BLaER1 (cell line): ENCODE measurements around the gene MANBA.
"Not testable (repeated sequence)": the region's sequence is repeated elsewhere in the genome, so short reads cannot be mapped to it uniquely, and the experiment has no call there.

Experiments used
- H3K27ac ChIP-seq: shearing (Covaris generic); formaldehyde crosslinking; 2 replicates; pipeline ENCODE4 v1.8.1; 2022
- H3K27me3 ChIP-seq: shearing (Covaris generic); formaldehyde crosslinking; 2 replicates; pipeline ENCODE4 v1.8.1; 2022
- H3K36me3 ChIP-seq: shearing (Covaris generic); formaldehyde crosslinking; 2 replicates; pipeline ENCODE4 v1.8.1; 2022
- H3K4me1 ChIP-seq: shearing (Covaris generic); formaldehyde crosslinking; 2 replicates; pipeline ENCODE4 v1.8.1; 2022
- H3K4me2 ChIP-seq: shearing (Covaris generic); formaldehyde crosslinking; 2 replicates; pipeline ENCODE4 v1.8.1; 2022
- H3K4me3 ChIP-seq: shearing (Covaris generic); formaldehyde crosslinking; 2 replicates; pipeline ENCODE4 v1.8.1; 2022
- H3K9ac ChIP-seq: shearing (Covaris generic); formaldehyde crosslinking; 2 replicates; pipeline ENCODE4 v1.8.1; 2022
- H3K9me3 ChIP-seq: shearing (Covaris generic); formaldehyde crosslinking; 2 replicates; pipeline ENCODE4 v1.8.1; 2022
- H4K20me1 ChIP-seq: shearing (Covaris generic); formaldehyde crosslinking; 2 replicates; pipeline ENCODE4 v1.8.1; 2022
- Cebpa-rat ChIP-seq: shearing (Covaris generic); IDR thresholded peaks from 2 replicates; pipeline ENCODE4 v1.8.1; 2022

Gene MANBA

DNA sequence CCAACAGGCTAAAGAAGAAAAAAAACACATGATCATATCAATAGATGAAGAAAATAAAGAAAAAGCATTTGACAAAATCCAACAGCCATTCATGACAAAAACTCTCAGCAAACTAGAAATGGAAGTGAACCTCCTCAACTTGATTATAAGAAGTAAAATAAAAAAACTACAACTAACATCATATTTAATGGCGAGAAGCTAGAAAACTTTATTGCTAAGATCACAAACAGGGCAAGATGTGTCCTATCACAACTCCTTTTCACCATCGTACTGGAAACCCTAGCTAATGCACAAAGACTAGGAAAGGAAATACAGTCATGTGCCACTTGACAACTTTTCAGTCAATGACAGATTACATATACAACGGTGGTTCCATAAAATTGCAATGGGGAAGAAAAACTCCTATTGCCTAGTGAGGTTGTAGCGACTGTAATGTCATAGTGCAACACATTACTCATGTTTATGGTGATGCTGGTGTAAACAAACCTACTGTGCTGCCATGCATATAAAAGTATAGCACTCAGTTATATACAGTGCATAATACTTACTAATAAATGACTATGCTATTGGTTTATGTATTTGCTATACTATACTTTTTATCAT, 12.1 kb upstream of the MANBA start:
- Histone ChIP-seq H3K36me3 (no peaks in the 10 kb centered on the region), H3K27ac (no peak overlapping the region), H3K4me3 (no peak overlapping the region), H4K20me1 (no peaks in the 10 kb centered on the region), H3K27me3 (no peaks in the 10 kb centered on the region), H3K4me2 (no peak overlapping the region), H3K9me3 (peaks cover 14% of the 10 kb centered on the region; the same call in 1 of the 2 replicates), H3K9ac (no peak overlapping the region), H3K4me1 (peaks cover 14% of the 10 kb centered on the region)
- no peak for TF ChIP-seq Cebpa-rat

DNA sequence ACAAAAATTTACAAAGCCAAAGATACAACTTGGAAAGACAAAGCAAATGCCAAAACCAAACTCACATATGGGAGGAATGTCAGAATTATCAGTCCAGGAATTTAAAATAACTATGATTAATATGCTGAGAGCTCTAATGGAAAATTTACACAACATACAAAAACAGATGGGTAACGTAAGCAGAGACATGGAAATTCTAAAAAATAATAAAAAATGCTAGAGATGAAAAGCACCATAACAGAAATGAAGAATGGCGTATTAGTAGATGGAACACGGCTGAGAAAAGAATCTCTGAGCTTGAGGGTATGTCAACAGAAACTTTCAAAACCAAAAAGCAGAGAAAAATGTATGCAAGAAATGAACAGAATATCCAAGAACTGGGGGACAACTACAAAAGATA, 4.1 kb upstream of the MANBA start:
- H3K9me3 ChIP-seq: peaks cover 15% of the 10 kb centered on the region; the same call in 1 of the 2 replicates
- no peak for TF ChIP-seq Cebpa-rat
- H4K20me1 ChIP-seq: no peaks in the 10 kb centered on the region; the same call in 1 of the 2 replicates
- no peak overlapping the region for H3K4me3 ChIP-seq
- H3K4me2 ChIP-seq: no peak overlapping the region
- no peaks in the 10 kb centered on the region for H3K36me3 ChIP-seq
- H3K4me1 ChIP-seq: peaks cover 12% of the 10 kb centered on the region
- H3K27ac ChIP-seq: no peak overlapping the region
- no peak overlapping the region for H3K9ac ChIP-seq
- H3K27me3 ChIP-seq: peaks cover 11% of the 10 kb centered on the region; the same call in 1 of the 2 replicates

GRCh38 chr4:102761906-102762305, 1.1 kb upstream of the MANBA start:
- H3K27me3 ChIP-seq: peaks cover 11% of the 10 kb centered on the region; the same call in 1 of the 2 replicates
- H3K4me2 ChIP-seq: peak overlapping the region; percentile 91
- H4K20me1 ChIP-seq: peaks cover 27% of the 10 kb centered on the region
- no peak overlapping the region for H3K4me3 ChIP-seq
- no peaks in the 10 kb centered on the region for H3K36me3 ChIP-seq
- TF ChIP-seq Cebpa-rat: no peak
- no peak overlapping the region for H3K27ac ChIP-seq
- H3K4me1 ChIP-seq: peaks cover 18% of the 10 kb centered on the region
- no peak overlapping the region for H3K9ac ChIP-seq
- H3K9me3 ChIP-seq: 0 out of 2 replicates have a peak, but pooled peaks cover 2% of the 10 kb centered on the region

DNA sequence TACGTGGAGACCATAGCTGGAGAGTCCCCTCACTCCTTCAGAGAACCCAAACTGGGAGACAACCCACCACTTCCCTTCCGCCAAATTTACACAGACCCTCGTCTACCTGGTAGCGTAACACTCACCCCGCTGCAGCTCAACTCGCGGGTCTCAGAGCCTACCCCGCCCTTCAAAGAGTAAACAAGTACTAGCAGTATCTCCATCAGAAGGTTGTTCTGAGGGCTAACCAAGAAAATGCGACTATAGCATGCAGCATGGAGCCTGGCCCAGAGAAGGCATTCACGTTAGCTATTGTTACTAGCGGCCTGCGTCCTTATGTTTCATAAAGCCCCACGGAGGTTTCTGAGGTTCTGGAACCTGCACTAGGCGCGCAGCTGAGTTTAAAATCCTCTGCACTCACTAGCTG, 531 bp upstream of the MANBA start:
- TF ChIP-seq Cebpa-rat: no peak
- Histone ChIP-seq H3K4me2 (peak overlapping the region; percentile 91), H3K27ac (no peak overlapping the region; the same call in 1 of the 2 replicates), H3K27me3 (peaks cover 11% of the 10 kb centered on the region; the same call in 1 of the 2 replicates), H3K9me3 (peaks cover 4% of the 10 kb centered on the region; the same call in 1 of the 2 replicates), H3K9ac (peak overlapping the region; percentile 83), H3K4me1 (peaks cover 18% of the 10 kb centered on the region), H4K20me1 (peaks cover 32% of the 10 kb centered on the region), H3K36me3 (no peaks in the 10 kb centered on the region; the same call in 1 of the 2 replicates), H3K4me3 (peak overlapping the region; percentile 85)

- H3K4me3 ChIP-seq: peak overlapping the region; percentile 85
- H4K20me1 ChIP-seq: peaks cover 32% of the 10 kb centered on the region
- peak overlapping the region; percentile 83 for H3K9ac ChIP-seq
- no peaks in the 10 kb centered on the region; the same call in 1 of the 2 replicates for H3K36me3 ChIP-seq
- peaks cover 11% of the 10 kb centered on the region; the same call in 1 of the 2 replicates for H3K27me3 ChIP-seq
- H3K9me3 ChIP-seq: peaks cover 11% of the 10 kb centered on the region; the same call in 1 of the 2 replicates
- peak overlapping the region; percentile 91 for H3K4me2 ChIP-seq
- H3K4me1 ChIP-seq: peaks cover 18% of the 10 kb centered on the region
- H3K27ac ChIP-seq: peak overlapping the region; percentile 75
- TF ChIP-seq Cebpa-rat: no peak
Observed at GRCh38 chr4:102759831-102760644, 730 bp downstream of the MANBA start.

- Histone ChIP-seq H4K20me1 (peaks cover 37% of the 10 kb centered on the region), H3K9ac (no peak overlapping the region), H3K36me3 (no peaks in the 10 kb centered on the region; the same call in 1 of the 2 replicates), H3K27me3 (peaks cover 11% of the 10 kb centered on the region; the same call in 1 of the 2 replicates), H3K4me2 (peak overlapping the region; percentile 91), H3K4me1 (peaks cover 18% of the 10 kb centered on the region), H3K4me3 (no peak overlapping the region), H3K27ac (no peak overlapping the region), H3K9me3 (peaks cover 11% of the 10 kb centered on the region; the same call in 1 of the 2 replicates)
- TF ChIP-seq Cebpa-rat: no peak
Observed at GRCh38 chr4:102758241-102759160, 2.3 kb downstream of the MANBA start.

- Histone ChIP-seq H4K20me1 (peaks cover 38% of the 10 kb centered on the region), H3K9me3 (peaks cover 11% of the 10 kb centered on the region; the same call in 1 of the 2 replicates), H3K27ac (no peak overlapping the region), H3K4me2 (no peak overlapping the region), H3K4me1 (peaks cover 18% of the 10 kb centered on the region), H3K9ac (no peak overlapping the region), H3K4me3 (no peak overlapping the region), H3K36me3 (no peaks in the 10 kb centered on the region; the same call in 1 of the 2 replicates), H3K27me3 (peaks cover 11% of the 10 kb centered on the region; the same call in 1 of the 2 replicates)
- no peak for TF ChIP-seq Cebpa-rat
Observed at GRCh38 chr4:102757681-102758080, 3.1 kb downstream of the MANBA start.

DNA sequence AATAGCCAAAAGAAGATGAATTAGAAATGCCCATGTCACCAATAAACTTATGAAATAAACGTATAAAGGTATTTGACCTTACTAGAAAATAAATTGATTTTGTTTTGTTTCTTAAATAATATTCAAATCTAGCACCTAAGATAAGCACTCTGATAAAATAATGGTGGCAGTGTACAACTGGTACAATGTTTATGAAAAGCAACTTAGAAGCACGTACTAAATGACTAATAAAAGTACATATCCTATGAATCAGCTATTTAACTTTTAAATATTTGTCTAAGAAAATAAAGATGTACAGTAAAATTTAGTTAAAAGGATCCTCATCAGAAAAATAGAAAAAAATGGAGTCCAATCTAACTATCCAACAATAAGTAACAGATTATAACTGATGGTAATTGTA, 6.7 kb downstream of the MANBA start:
- Histone ChIP-seq H3K4me1 (peaks cover 3% of the 10 kb centered on the region), H3K27me3 (no peaks in the 10 kb centered on the region), H3K36me3 (peaks cover 21% of the 10 kb centered on the region), H3K4me2 (no peak overlapping the region), H3K9ac (no peak overlapping the region), H3K9me3 (peaks cover 11% of the 10 kb centered on the region; the same call in 1 of the 2 replicates), H3K4me3 (no peak overlapping the region), H3K27ac (no peak overlapping the region), H4K20me1 (peaks cover 54% of the 10 kb centered on the region)
- no peak for TF ChIP-seq Cebpa-rat

GRCh38 chr4:102751941-102752340, 8.8 kb downstream of the MANBA start:
- no peaks in the 10 kb centered on the region for H3K27me3 ChIP-seq
- TF ChIP-seq Cebpa-rat: no peak
- H4K20me1 ChIP-seq: peaks cover 47% of the 10 kb centered on the region
- no peak overlapping the region for H3K27ac ChIP-seq
- H3K4me2 ChIP-seq: no peak overlapping the region
- peaks cover 9% of the 10 kb centered on the region; the same call in 1 of the 2 replicates for H3K9me3 ChIP-seq
- peaks cover 40% of the 10 kb centered on the region for H3K36me3 ChIP-seq
- H3K4me1 ChIP-seq: no peaks in the 10 kb centered on the region
- no peak overlapping the region for H3K9ac ChIP-seq
- no peak overlapping the region for H3K4me3 ChIP-seq

DNA sequence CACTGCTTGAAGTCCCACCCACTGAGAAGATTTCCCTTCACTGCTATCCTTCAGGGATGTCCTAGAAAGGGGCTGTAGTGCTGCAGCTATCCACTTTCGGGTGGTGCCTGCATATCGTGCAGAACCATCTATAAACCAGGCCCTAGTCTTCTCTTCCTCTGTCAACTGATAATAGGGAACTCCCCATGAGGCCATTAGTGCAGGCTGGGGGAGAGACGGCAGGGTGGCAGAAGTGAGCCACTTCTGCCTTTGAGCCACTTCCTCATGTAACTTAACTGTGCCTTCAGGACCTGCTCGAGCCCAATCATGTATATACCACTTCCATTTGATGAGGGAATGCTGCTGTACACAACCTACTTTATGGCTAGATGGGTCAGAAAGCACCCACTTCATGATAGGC, 17.4 kb downstream of the MANBA start:
- H3K9ac ChIP-seq, H3K27ac ChIP-seq, H3K27me3 ChIP-seq, H3K4me1 ChIP-seq, H3K4me3 ChIP-seq, H3K4me2 ChIP-seq: not testable (repeated sequence)
- peaks cover 31% of the 10 kb centered on the region; the same call in 1 of the 2 replicates for H4K20me1 ChIP-seq
- H3K9me3 ChIP-seq: peaks cover 55% of the 10 kb centered on the region
- peaks cover 80% of the 10 kb centered on the region for H3K36me3 ChIP-seq

GRCh38 chr4:102738802-102739201, 22.0 kb downstream of the MANBA start:
- peaks cover 49% of the 10 kb centered on the region for H4K20me1 ChIP-seq
- H3K9me3 ChIP-seq: peaks cover 64% of the 10 kb centered on the region
- peaks cover 18% of the 10 kb centered on the region for H3K4me1 ChIP-seq
- not testable (repeated sequence) for H3K27me3 ChIP-seq, H3K9ac ChIP-seq, H3K4me3 ChIP-seq, H3K27ac ChIP-seq, H3K4me2 ChIP-seq
- peaks cover 61% of the 10 kb centered on the region for H3K36me3 ChIP-seq
